MM.1S (cell line): ENCODE measurements around the gene TAPT1.

ENCODE experiments used
- CTCF ChIP-seq: fragments of 300-600 bp; sonication (generic); IDR thresholded peaks from 2 replicates; pipeline ENCODE4 v1.5.1; 2016; ENCODE audit warnings: antibody characterized with exemption, low read length, mixed read lengths
- EZH2phosphoT487 ChIP-seq: fragments of 300-600 bp; sonication (generic); IDR thresholded peaks from 2 replicates; pipeline ENCODE4 v1.6.1; 2018; ENCODE audit warnings: antibody characterized with exemption, low read length

GRCh38 chr4:16212138-16212782 is 14.0 kb downstream of the TAPT1 start:
- TF ChIP-seq EZH2phosphoT487 (no peak), CTCF (no peak)
